NCI-H526 treated with DMSO at 0.1 percent for 48 hours (cell line): ENCODE measurements around the gene TENT5A.
A peak's percentile ranks its signal among the peaks of the same experiment; 100 is the strongest.

Experiments used
- DNase-seq: peaks from one replicate; lab custom pipeline; 2025; lab: John Stamatoyannopoulos, UW

Gene TENT5A

GRCh38 chr6:81771097-81771496 lies 18.6 kb upstream of the TENT5A start:
- DNase-seq = no peak

- DNase-seq = no peak
Observed at GRCh38 chr6:81770381-81770780, 17.9 kb upstream of the TENT5A start.

GRCh38 chr6:81769824-81770223 lies 17.3 kb upstream of the TENT5A start:
- no peak for DNase-seq

DNA sequence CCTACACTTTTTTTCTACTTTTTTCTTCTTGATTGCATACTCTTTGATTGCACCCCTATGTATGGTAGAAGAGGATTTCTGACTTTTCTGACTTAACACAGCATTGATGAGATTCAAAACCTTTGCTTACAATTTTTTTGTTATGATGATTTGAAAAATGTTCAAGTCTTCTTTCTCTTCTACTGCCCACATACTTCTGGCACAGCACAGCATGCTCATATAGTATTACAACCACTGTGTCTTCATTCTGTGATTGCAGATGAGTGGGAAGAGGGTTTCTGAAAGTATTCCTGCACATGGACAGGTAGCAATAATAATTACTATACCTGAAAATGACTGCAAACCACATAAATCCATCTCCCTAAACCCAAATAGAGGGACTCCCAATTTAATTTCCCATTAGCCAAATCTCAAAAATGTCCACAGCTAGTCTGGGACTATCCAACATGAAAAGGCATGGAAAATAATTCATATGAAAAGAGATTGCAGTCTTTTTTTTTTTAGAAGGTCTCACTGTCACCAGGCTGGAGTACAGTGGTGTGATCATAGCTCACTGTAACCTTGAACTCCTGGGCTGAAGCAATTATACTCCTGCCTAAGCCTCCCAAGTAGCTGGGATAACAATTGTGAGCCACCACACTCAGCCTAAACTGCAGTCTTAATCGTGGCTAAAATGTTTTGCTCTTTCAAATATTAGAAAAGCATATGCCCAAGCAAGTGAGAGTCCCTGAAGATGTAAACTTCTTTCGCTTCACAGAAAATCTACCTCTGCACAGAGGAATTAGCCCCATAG lies 15.9 kb upstream of the TENT5A start:
- DNase-seq = no peak

DNA sequence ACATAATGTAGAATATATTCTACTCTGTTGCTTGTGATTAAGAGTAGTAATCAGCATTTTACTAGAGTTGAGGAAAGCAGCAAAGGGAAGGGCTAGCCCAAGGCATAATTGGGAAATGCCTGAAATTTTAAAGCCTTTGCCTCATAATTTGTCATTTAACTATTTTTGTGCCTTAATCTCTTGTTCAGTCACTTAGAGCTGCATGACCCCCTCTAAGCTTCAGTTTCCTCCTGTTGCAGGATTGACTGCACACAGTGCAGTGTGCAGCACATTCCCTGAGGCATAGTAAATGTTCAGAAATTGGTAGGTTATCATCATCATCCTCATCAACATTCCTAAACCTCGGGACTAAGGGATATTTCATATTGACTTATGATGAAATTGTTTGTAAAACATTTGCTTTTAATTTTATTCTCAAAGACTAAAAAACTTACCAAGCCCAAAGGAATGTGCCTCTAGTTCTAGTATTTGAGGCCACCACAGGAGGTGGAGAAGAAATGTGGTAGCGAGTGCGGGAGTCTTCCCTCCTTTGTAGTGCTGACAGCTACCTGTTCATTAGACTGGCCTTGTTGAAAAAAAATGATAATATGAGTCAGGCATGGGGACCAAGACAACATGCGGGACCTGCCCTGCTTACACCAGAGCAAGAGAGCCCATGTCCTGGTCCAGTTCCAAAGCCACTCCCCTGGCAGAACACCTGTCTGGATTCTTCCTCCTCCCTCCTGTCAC lies 14.8 kb upstream of the TENT5A start:
- DNase-seq = no peak

DNA sequence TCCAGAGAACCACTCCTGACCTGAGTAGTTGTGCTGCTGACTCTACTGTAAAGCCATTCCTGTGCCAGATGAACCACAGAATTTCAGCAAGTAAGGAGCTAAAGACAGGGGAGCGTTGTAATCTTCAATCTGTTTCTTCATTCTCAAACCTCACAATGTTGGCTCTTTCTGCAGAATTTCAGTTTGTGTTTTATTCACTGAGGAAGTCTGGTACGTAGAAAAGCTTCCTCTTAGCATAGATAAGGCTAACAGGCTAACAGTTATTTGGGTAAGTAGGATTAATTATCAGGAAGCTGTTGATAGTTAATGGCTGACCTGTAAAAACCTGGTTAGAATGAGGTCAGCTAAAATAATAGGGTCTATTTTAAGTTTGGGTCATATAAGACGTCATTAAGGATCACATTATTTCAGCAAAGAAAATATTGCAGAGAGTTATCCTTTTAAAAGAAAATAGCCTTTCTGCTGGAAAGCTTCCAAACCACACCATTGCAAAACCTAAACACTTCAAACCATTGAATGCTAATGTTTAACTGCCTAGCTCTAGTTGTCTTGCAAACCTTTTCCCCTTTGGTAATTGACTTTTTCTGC lies 14.1 kb upstream of the TENT5A start:
- no peak for DNase-seq

DNA sequence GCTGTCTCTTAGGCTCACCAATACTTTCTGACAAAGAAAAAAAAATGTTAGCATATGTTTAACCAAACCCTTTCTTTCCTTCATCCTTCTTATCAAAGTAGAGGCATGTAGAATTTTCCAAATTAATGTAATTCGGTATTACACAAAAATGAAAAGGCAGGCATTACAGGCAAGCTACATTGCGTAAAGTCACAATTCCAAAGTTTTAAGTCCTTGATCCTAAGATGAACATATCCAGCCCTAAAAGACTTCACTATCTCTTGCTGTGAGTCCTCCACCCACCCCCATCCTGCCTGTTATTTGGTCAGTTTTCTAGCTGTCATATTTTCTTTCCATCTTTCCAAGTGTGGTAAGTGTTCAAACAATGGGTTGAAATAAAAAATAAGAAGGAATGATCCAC lies 12.1 kb upstream of the TENT5A start:
- no peak for DNase-seq

DNA sequence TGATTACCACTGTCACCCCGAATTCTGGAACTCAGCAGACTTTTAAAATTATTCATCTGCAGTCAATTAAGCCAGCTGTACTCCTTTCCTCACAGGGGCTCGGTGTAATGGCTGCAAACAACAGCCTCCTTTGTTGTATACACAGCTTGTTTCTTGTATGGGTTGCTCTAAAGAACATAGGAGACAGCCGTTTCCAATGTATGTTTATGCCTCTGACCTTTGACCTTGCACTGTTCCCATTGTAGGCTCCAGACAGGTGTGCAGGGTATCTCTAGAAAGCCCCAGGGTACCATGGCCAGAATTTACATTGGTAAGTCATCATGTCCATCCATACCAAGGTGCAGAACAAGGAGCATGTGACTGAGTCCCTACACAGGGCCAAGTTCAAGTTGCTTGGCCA lies 11.5 kb upstream of the TENT5A start:
- DNase-seq = no peak

GRCh38 chr6:81763051-81763450 lies 10.6 kb upstream of the TENT5A start:
- DNase-seq = no peak

DNA sequence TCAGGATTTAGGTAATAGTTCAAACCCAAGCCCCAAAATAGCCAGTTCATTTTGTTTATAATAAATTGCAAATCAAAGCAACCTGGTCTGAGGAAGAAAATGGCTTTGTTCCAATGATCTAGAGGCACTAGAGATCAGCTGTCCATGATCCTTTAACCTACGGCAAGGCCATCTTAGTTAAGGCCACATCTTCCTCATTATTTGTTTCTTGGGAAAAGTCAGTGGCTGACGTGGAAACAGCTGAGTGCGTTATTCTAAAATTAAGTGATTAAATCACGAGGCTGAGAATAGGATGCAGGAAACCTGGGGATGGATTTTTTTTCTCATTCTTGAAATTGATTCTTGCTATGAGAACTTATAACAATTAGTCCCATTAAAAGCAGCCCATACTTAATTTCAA lies 10.1 kb upstream of the TENT5A start:
- no peak for DNase-seq

GRCh38 chr6:81762132-81762531 lies 9.7 kb upstream of the TENT5A start:
- DNase-seq = no peak

DNA sequence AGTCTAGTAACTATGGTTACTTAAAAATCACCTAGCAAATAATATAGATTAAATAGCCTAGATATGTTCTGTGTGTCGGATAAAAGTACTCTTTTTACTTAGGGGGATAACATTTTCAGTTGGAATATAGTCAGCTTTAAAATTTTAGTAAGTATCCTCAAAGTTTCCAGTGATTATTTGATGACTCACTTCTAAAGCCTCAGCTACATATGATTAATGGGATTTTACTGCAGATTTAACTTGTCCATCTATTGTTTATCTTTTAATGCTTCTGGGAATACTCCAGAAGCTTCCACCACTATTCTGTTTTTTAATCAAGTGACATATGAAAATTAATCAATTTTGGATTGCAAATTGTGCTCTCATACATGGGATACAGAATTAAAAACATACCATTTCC lies 8.7 kb upstream of the TENT5A start:
- peak; percentile 25 for DNase-seq

- DNase-seq = no peak
Observed at GRCh38 chr6:81759782-81760181, 7.3 kb upstream of the TENT5A start.

GRCh38 chr6:81758221-81758620 lies 5.7 kb upstream of the TENT5A start:
- DNase-seq = no peak

GRCh38 chr6:81756690-81757089 lies 4.2 kb upstream of the TENT5A start:
- DNase-seq = no peak

GRCh38 chr6:81755551-81755950 lies 3.1 kb upstream of the TENT5A start:
- no peak for DNase-seq

DNA sequence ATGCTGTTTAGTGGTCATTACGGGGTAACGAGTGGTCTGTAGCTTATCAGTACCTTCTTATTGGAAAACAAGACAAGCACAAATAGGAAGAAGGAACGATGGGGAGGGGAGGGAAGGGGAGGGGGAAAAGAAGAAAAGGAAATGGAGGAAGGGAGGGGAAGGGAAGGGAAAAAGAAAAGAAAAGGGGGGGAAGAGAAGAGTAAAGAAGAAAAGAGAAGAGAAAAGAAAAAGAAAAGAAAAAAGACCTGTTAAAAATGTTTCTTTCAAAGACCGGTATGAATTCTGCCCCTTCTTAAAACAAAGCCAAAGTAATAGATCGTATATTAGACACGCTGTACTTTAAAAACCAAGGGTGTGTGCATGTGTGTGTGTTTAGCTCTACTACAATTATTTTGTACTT lies 2.4 kb upstream of the TENT5A start:
- DNase-seq = no peak

DNA sequence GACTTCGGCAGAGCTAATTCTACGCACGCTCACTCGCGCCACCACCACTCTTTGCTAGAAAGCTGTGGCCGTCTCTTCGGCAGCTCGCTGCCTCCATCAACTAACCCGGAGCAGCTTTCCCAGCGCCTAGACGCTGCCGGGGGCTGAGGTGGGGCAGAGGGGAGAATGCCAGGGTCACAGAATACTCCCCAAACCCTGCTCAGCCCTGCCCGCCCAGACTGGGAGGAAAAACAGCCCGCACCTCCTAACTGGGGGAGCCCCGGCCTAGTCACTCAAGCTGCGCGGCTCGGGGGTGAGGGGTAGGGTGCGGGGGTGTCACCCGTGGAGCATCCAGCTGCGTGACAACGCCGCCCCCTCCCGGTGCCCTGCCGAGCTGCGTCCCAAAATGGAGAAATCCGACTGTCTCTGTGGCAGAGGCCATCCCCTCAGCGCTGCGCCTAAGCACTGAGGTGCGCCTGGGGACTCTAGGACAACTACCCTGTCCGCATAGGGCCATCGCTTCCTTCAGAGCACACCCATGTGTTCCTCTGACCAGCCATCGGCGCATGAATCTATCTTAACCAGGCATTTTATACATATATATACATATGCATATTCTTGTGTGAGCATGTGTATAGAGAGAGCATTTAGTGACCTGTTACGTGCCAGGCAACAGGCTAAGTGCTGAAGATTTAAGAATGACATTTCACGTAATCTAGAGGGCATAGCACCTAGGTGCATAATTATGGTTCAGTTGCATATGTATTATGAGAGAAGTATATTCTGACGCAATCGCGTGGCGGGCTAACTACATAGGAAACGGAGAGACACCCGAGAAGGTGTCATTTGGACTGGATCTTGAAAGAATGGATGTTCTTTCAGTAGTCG lies 1.5 kb upstream of the TENT5A start:
- DNase-seq = peak; percentile 73

DNA sequence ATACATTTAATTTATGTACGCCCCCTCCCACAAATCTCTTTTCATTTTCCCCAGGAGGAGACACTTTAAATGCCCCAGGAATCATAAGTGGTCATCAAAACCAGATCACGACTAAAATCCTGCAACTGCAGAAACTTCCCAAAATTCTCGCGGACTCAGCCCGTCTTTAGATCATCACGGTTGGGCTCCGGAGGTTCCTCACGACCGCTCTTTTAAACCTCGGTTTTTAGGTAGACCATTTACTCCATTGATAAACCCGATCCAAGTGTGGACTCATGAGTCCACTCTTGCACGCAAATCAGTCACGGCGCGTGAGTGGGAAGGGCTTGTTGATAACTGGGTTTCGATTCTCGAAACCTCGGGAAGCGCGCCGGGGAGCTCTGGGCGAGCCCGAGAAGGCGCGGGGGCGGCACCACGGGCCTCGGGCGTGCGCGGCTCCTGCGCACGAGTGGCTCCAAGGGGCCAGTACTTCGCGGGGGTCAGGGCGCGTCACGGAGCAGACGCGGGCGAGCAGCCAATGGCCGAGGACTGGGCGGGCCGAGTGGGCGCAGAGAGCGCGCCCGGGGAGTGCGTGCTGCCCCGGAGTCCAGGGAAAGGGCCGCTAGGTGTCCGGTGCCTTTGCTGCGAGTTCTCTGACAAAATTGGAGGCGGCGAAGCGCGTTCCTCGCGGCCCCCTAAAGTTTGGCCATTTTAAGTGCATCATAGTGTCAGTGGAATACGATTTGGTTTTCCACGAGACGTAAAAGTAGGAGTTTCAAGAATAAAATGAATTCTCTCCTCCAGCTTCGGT lies 635 bp upstream of the TENT5A start:
- peak; percentile 75 for DNase-seq

DNA sequence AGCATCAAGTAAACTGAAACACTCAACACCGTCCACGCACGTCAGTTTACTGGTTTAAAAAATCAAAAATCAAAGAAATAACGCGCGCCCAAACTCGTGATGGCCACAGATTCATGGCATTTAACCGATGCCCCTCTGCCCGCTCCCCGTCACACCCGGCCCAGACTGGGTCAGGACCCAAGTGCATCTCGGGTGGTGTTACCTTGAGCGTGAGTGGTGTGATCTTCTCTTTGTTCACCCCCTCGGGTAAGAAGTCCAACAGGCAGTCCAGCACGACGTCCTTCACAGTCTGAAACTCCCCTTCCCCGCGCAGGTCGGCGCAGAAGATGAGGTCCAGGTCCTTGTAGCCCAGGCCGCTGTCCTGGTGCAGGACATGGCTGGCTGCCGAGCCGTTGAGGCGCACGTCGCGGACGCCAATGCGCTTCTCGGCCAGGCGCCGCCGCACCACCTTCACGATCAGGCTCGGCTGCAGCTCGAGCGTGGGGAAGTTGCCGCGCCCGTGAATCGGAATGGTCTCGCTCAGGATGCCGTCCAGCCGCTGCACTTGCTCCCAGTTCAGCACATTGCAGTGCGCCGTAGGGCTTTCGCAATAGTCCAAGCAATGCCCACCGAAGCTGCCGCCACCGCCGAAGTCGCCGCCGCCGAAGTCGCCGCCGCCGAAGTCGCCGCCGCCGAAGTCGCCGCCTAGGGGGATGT lies 945 bp downstream of the TENT5A start:
- DNase-seq = peak; percentile 55
